T-helper 1 cell treated with Interleukin-12 subunit alpha and Interleukin-12 subunit beta and Interleukin-4 antibody, amounts not matched to agents 30 μg/mL and 1 μg/mL, for 36 hours (primary cell): ENCODE results near the gene SPAST.
"Not testable (repeated sequence)": the region's sequence is repeated elsewhere in the genome, so short reads cannot be mapped to it uniquely, and the experiment has no call there.

ENCODE experiments used
- H3K27ac Mint-ChIP-seq: one replicate; pipeline ENCODE4 v1.8.0; 2021; ENCODE audit warnings: mild to moderate bottlenecking, mixed read lengths
- H3K27me3 Mint-ChIP-seq: one replicate; pipeline ENCODE4 v1.8.0; 2021; ENCODE audit warnings: low read depth, mixed read lengths
- H3K36me3 Mint-ChIP-seq: one replicate; pipeline ENCODE4 v1.8.0; 2021; ENCODE audit warnings: low read depth, mixed read lengths
- H3K4me1 Mint-ChIP-seq: one replicate; pipeline ENCODE4 v1.8.0; 2021; ENCODE audit warnings: low read depth, mixed read lengths
- H3K4me3 Mint-ChIP-seq: one replicate; pipeline ENCODE4 v1.8.0; 2021; ENCODE audit warnings: mild to moderate bottlenecking, moderate library complexity, mixed read lengths
- H3K9me3 Mint-ChIP-seq: one replicate; pipeline ENCODE4 v1.8.0; 2021; ENCODE audit warnings: mixed read lengths

Gene SPAST

GRCh38 chr2:32067549-32067948 is 4.2 kb downstream of the SPAST start:
- no peak overlapping the region for H3K27ac Mint-ChIP-seq
- H3K27me3 Mint-ChIP-seq = no peaks in the 10 kb centered on the region
- peaks cover 16% of the 10 kb centered on the region for H3K4me1 Mint-ChIP-seq
- no peak overlapping the region for H3K4me3 Mint-ChIP-seq
- no peaks in the 10 kb centered on the region for H3K9me3 Mint-ChIP-seq
- H3K36me3 Mint-ChIP-seq = peaks cover 7% of the 10 kb centered on the region

- no peaks in the 10 kb centered on the region for H3K9me3 Mint-ChIP-seq
- no peak overlapping the region for H3K4me3 Mint-ChIP-seq
- no peaks in the 10 kb centered on the region for H3K27me3 Mint-ChIP-seq
- no peak overlapping the region for H3K27ac Mint-ChIP-seq
- H3K4me1 Mint-ChIP-seq = peaks cover 2% of the 10 kb centered on the region
- peaks cover under 1% of the 10 kb centered on the region for H3K36me3 Mint-ChIP-seq
Measured at GRCh38 chr2:32074134-32074506, 10.8 kb downstream of the SPAST start.

GRCh38 chr2:32095671-32096070 is 32.3 kb downstream of the SPAST start:
- peaks cover 4% of the 10 kb centered on the region for H3K36me3 Mint-ChIP-seq
- H3K4me3 Mint-ChIP-seq = no peak overlapping the region
- no peaks in the 10 kb centered on the region for H3K9me3 Mint-ChIP-seq
- H3K4me1 Mint-ChIP-seq = no peaks in the 10 kb centered on the region
- H3K27me3 Mint-ChIP-seq = no peaks in the 10 kb centered on the region
- no peak overlapping the region for H3K27ac Mint-ChIP-seq

- Mint-ChIP-seq H3K27ac (no peak overlapping the region), H3K27me3 (no peaks in the 10 kb centered on the region), H3K36me3 (peaks cover 40% of the 10 kb centered on the region), H3K9me3 (no peaks in the 10 kb centered on the region), H3K4me1 (peaks cover 3% of the 10 kb centered on the region), H3K4me3 (no peak overlapping the region)
Measured at GRCh38 chr2:32108111-32108510, 44.8 kb downstream of the SPAST start.

GRCh38 chr2:32118055-32118454 is 54.7 kb downstream of the SPAST start:
- no peak overlapping the region for H3K27ac Mint-ChIP-seq
- peaks cover 5% of the 10 kb centered on the region for H3K36me3 Mint-ChIP-seq
- no peaks in the 10 kb centered on the region for H3K9me3 Mint-ChIP-seq
- no peaks in the 10 kb centered on the region for H3K27me3 Mint-ChIP-seq
- peaks cover 7% of the 10 kb centered on the region for H3K4me1 Mint-ChIP-seq
- no peak overlapping the region for H3K4me3 Mint-ChIP-seq

- Mint-ChIP-seq H3K27ac (no peak overlapping the region), H3K4me1 (peaks cover 7% of the 10 kb centered on the region), H3K9me3 (no peaks in the 10 kb centered on the region), H3K36me3 (peaks cover 15% of the 10 kb centered on the region), H3K27me3 (no peaks in the 10 kb centered on the region), H3K4me3 (no peak overlapping the region)
Measured at GRCh38 chr2:32119161-32119560, 55.8 kb downstream of the SPAST start.

GRCh38 chr2:32124660-32125059 is 61.3 kb downstream of the SPAST start:
- H3K27me3 Mint-ChIP-seq = no peaks in the 10 kb centered on the region
- peaks cover 7% of the 10 kb centered on the region for H3K4me1 Mint-ChIP-seq
- H3K36me3 Mint-ChIP-seq = peaks cover 19% of the 10 kb centered on the region
- no peak overlapping the region for H3K27ac Mint-ChIP-seq
- no peaks in the 10 kb centered on the region for H3K9me3 Mint-ChIP-seq
- H3K4me3 Mint-ChIP-seq = no peak overlapping the region

GRCh38 chr2:32128636-32129035 is 65.3 kb downstream of the SPAST start:
- no peaks in the 10 kb centered on the region for H3K9me3 Mint-ChIP-seq
- H3K36me3 Mint-ChIP-seq = peaks cover 11% of the 10 kb centered on the region
- H3K27me3 Mint-ChIP-seq = no peaks in the 10 kb centered on the region
- no peak overlapping the region for H3K4me3 Mint-ChIP-seq
- no peaks in the 10 kb centered on the region for H3K4me1 Mint-ChIP-seq
- no peak overlapping the region for H3K27ac Mint-ChIP-seq

GRCh38 chr2:32129086-32129485 is 65.7 kb downstream of the SPAST start:
- Mint-ChIP-seq H3K9me3 (no peaks in the 10 kb centered on the region), H3K4me3 (no peak overlapping the region), H3K27me3 (no peaks in the 10 kb centered on the region), H3K36me3 (peaks cover 6% of the 10 kb centered on the region), H3K27ac (no peak overlapping the region), H3K4me1 (no peaks in the 10 kb centered on the region)

- Mint-ChIP-seq H3K27me3 (no peaks in the 10 kb centered on the region), H3K9me3 (no peaks in the 10 kb centered on the region), H3K4me1 (no peaks in the 10 kb centered on the region), H3K4me3 (no peak overlapping the region), H3K27ac (no peak overlapping the region), H3K36me3 (peaks cover 7% of the 10 kb centered on the region)
Measured at GRCh38 chr2:32135409-32135808, 72.1 kb downstream of the SPAST start.

- Mint-ChIP-seq H3K4me3 (no peak overlapping the region), H3K9me3 (no peaks in the 10 kb centered on the region), H3K36me3 (peaks cover 7% of the 10 kb centered on the region), H3K27ac (no peak overlapping the region), H3K27me3 (no peaks in the 10 kb centered on the region), H3K4me1 (no peaks in the 10 kb centered on the region)
Measured at GRCh38 chr2:32136097-32136496, 72.7 kb downstream of the SPAST start.

- H3K4me1 Mint-ChIP-seq, H3K27ac Mint-ChIP-seq, H3K9me3 Mint-ChIP-seq, H3K27me3 Mint-ChIP-seq, H3K4me3 Mint-ChIP-seq, H3K36me3 Mint-ChIP-seq: not testable (repeated sequence)
Measured at GRCh38 chr2:32151544-32151943, 88.2 kb downstream of the SPAST start.

- no peak overlapping the region for H3K4me3 Mint-ChIP-seq
Measured at GRCh38 chr2:32159678-32160077, 96.3 kb downstream of the SPAST start.

GRCh38 chr2:32161296-32161695 is 97.9 kb downstream of the SPAST start:
- H3K9me3 Mint-ChIP-seq = no peaks in the 10 kb centered on the region
- H3K36me3 Mint-ChIP-seq = peaks cover 10% of the 10 kb centered on the region
- H3K27me3 Mint-ChIP-seq = no peaks in the 10 kb centered on the region
- no peak overlapping the region for H3K27ac Mint-ChIP-seq
- no peak overlapping the region for H3K4me3 Mint-ChIP-seq
- H3K4me1 Mint-ChIP-seq = peaks cover 11% of the 10 kb centered on the region

More at GRCh38 chr2:32159678-32160077, 96.3 kb downstream of the SPAST start:
- H3K27ac Mint-ChIP-seq = no peak overlapping the region
- H3K27me3 Mint-ChIP-seq = no peaks in the 10 kb centered on the region
- H3K4me1 Mint-ChIP-seq = peaks cover 5% of the 10 kb centered on the region
- H3K9me3 Mint-ChIP-seq = no peaks in the 10 kb centered on the region
- peaks cover 6% of the 10 kb centered on the region for H3K36me3 Mint-ChIP-seq

- peak overlapping the region; percentile 99 for H3K4me3 Mint-ChIP-seq
- H3K27me3 Mint-ChIP-seq, H3K9me3 Mint-ChIP-seq: not testable (repeated sequence)
- H3K36me3 Mint-ChIP-seq = peaks cover 20% of the 10 kb centered on the region
- H3K4me1 Mint-ChIP-seq = peaks cover 26% of the 10 kb centered on the region
- peak overlapping the region; percentile 13 for H3K27ac Mint-ChIP-seq
Measured at GRCh38 chr2:32164254-32164653, 100.9 kb downstream of the SPAST start.

- Mint-ChIP-seq H3K4me3 (peak overlapping the region; percentile 99), H3K36me3 (peaks cover 17% of the 10 kb centered on the region), H3K4me1 (peaks cover 26% of the 10 kb centered on the region), H3K27ac (peak overlapping the region; percentile 96)
- not testable (repeated sequence) for H3K9me3 Mint-ChIP-seq, H3K27me3 Mint-ChIP-seq
Measured at GRCh38 chr2:32165027-32165347, 101.6 kb downstream of the SPAST start.
